ENCODE results near the gene ATL3. TPM values are rescaled to one million over a fixed set of nuclear protein-coding genes. Genes with fewer than 3 reads are reported as not detected.

Gene ATL3
- total RNA-seq, 1 experiment from 2014 or later = 32.3 TPM

- Histone ChIP-seq H3K36me3 (ENCODE audit: control insufficient read depth in 1 of 2, insufficient read depth in 2 of 2, low read length in 2 of 2) (no peaks in the 10 kb centered on the region), H3K4me1 (ENCODE audit: control insufficient read depth in 1 of 2, insufficient read depth in 2 of 2, low read length in 2 of 2) (no peaks in the 10 kb centered on the region), H2AFZ (ENCODE audit: low read depth, low read length, poor library complexity, severe bottlenecking) (no peak overlapping the region), H3K4me3 (replicated peaks in 1 of 2; ENCODE audit: low read depth in 1 of 2, low read length in 2 of 2) (no peak overlapping the region), H3K27ac (ENCODE audit: low read depth, low read length) (no peak overlapping the region), H3K9me3 (ENCODE audit: control insufficient read depth in 1 of 2, insufficient read depth in 1 of 2, low read depth in 1 of 2, low read length in 2 of 2) (no peaks in the 10 kb centered on the region), H3K9me2 (ENCODE audit: insufficient read depth) (no peaks in the 10 kb centered on the region), H4K20me1 (ENCODE audit: insufficient read depth) (no peaks in the 10 kb centered on the region), H3K9ac (ENCODE audit: low read length) (no peak overlapping the region), H3K4me2 (ENCODE audit: low read length) (no peak overlapping the region), H3K79me2 (ENCODE audit: insufficient read depth, low read length) (peaks cover 74% of the 10 kb centered on the region), H3K27me3 (ENCODE audit: insufficient read depth, low read length) (no peaks in the 10 kb centered on the region)
- ATAC-seq = no peak
- RAD21 ChIA-PET (ENCODE audit: low non-redundant PET in 1 of 2, low total read pairs in 2 of 2, uncharacterized antibody in 2 of 2, unreplicated experiment in 2 of 2) = no interaction called here
- no TSS peak for BruUV-seq (replicated peaks)
- CTCF ChIA-PET = no interaction called here
- POLR2A ChIA-PET = no interaction called here
- intact Hi-C loops (cut with micrococcal nuclease) = no loop called here
- TF ChIP-seq POLR2AphosphoS5 (IDR thresholded peaks at IDR 0.05; ENCODE audit: low read depth, low read length) = no peak
- no peak for DNase-seq (ENCODE audit: low read depth, low spot score)
Observed at GRCh38 chr11:63709336-63709884, 38.2 kb upstream of the ATL3 start.

GRCh38 chr11:63708764-63709163 is 37.6 kb upstream of the ATL3 start:
- H2AFZ ChIP-seq (ENCODE audit: low read depth, low read length, poor library complexity, severe bottlenecking) = no peak overlapping the region
- H3K36me3 ChIP-seq (ENCODE audit: control insufficient read depth in 1 of 2, insufficient read depth in 2 of 2, low read length in 2 of 2) = no peaks in the 10 kb centered on the region
- no peaks in the 10 kb centered on the region for H3K9me2 ChIP-seq (ENCODE audit: insufficient read depth)
- H3K4me3 ChIP-seq (replicated peaks in 1 of 2; ENCODE audit: low read depth in 1 of 2, low read length in 2 of 2) = no peak overlapping the region
- no peak for ATAC-seq
- intact Hi-C loops (cut with micrococcal nuclease) = no loop called here
- no peak overlapping the region for H3K4me2 ChIP-seq (ENCODE audit: low read length)
- no peak overlapping the region for H3K9ac ChIP-seq (ENCODE audit: low read length)
- peaks cover 73% of the 10 kb centered on the region for H3K79me2 ChIP-seq (ENCODE audit: insufficient read depth, low read length)
- H3K9me3 ChIP-seq (ENCODE audit: control insufficient read depth in 1 of 2, insufficient read depth in 1 of 2, low read depth in 1 of 2, low read length in 2 of 2) = no peaks in the 10 kb centered on the region
- H3K27ac ChIP-seq (ENCODE audit: low read depth, low read length) = no peak overlapping the region
- no peak for TF ChIP-seq SP1 (IDR thresholded peaks at IDR 0.05; ENCODE audit: low read depth)
- no peak for TF ChIP-seq EZH2phosphoT487 (IDR thresholded peaks at IDR 0.05; ENCODE audit: borderline replicate concordance)
- TF ChIP-seq ATF3 (IDR thresholded peaks at IDR 0.05) = no peak
- no peak for TF ChIP-seq ZNF274 (IDR thresholded peaks at IDR 0.05; ENCODE audit: low read depth, low read length)
- TF ChIP-seq SRF (IDR thresholded peaks at IDR 0.05; ENCODE audit: low read depth) = no peak
- TF ChIP-seq MAX (IDR thresholded peaks at IDR 0.05) = no peak
- TF ChIP-seq REST (IDR thresholded peaks at IDR 0.05; ENCODE audit: low read depth) = no peak
- H4K20me1 ChIP-seq (ENCODE audit: insufficient read depth) = no peaks in the 10 kb centered on the region
- ChIA-PET POLR2A (no interaction called here), RAD21 (ENCODE audit: low non-redundant PET in 1 of 2, low total read pairs in 2 of 2, uncharacterized antibody in 2 of 2, unreplicated experiment in 2 of 2) (no interaction called here), CTCF (no interaction called here)
- H3K4me1 ChIP-seq (ENCODE audit: control insufficient read depth in 1 of 2, insufficient read depth in 2 of 2, low read length in 2 of 2) = no peaks in the 10 kb centered on the region
- H3K27me3 ChIP-seq (ENCODE audit: insufficient read depth, low read length) = no peaks in the 10 kb centered on the region
- BruUV-seq (replicated peaks) = no TSS peak
- no peak for DNase-seq (ENCODE audit: low read depth, low spot score)
